Measurements from ENCODE around the gene ARL4C.

The ARL4C gene

DNA sequence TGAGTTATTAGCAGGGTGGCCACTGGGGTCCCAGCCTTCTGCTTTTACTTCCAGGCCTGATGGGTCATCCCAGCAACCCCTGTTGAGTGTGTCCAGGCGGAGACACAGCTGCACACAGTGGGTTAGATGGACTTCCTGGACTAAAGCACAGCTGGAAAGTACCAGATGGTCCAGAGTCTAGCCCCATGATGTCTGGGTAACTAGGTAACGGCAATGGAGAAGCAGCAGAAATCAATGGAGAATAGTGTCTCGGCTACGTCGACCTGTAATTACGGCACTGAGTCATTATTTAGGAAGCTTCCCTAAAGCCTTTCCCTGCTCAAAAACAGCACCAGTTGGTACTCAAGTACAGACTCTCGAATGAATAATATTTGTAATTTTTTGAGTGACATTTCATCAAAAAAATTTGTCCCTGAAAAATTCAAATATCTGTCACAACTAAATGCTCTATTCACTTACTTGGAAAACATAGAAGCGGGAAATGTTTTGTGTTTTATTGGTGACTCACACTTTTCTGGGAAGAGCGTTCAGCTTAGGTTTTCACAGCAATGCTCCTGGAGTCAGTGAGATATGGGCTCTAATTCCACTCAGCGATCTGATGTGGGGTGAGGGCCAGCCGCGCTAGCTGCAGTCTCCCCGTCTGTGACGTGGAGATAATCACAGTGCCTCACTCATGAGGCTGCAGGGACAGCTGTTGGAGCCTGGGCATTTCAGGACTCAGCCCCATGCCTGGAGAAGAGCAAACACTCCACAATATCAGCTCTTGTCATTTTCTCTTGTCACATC, 16.2 kb upstream of the ARL4C start:
- Histone ChIP-seq H3K27ac (ENCODE audit: low read length) (no peak overlapping the region), H3K4me3 (ENCODE audit: low read length) (no peak overlapping the region), H3K4me1 (ENCODE audit: low read length) (peaks cover 11% of the 10 kb centered on the region), H3K27me3 (ENCODE audit: low read depth, low read length) (peaks cover 5% of the 10 kb centered on the region; the same call in 1 of the 2 replicates), H4K20me1 (ENCODE audit: insufficient read depth, low read length) (no peaks in the 10 kb centered on the region), H3K9ac (ENCODE audit: low read length) (no peak overlapping the region), H3K4me2 (ENCODE audit: low read length) (no peak overlapping the region), H3K36me3 (replicated peaks; ENCODE audit: low read depth, low read length) (no peaks in the 10 kb centered on the region), H3K9me3 (ENCODE audit: insufficient read depth, low read length) (no peaks in the 10 kb centered on the region), H2AFZ (ENCODE audit: low read depth, low read length) (no peak overlapping the region), H3K79me2 (ENCODE audit: low read length) (no peaks in the 10 kb centered on the region)
- TF ChIP-seq, protein P1, sequence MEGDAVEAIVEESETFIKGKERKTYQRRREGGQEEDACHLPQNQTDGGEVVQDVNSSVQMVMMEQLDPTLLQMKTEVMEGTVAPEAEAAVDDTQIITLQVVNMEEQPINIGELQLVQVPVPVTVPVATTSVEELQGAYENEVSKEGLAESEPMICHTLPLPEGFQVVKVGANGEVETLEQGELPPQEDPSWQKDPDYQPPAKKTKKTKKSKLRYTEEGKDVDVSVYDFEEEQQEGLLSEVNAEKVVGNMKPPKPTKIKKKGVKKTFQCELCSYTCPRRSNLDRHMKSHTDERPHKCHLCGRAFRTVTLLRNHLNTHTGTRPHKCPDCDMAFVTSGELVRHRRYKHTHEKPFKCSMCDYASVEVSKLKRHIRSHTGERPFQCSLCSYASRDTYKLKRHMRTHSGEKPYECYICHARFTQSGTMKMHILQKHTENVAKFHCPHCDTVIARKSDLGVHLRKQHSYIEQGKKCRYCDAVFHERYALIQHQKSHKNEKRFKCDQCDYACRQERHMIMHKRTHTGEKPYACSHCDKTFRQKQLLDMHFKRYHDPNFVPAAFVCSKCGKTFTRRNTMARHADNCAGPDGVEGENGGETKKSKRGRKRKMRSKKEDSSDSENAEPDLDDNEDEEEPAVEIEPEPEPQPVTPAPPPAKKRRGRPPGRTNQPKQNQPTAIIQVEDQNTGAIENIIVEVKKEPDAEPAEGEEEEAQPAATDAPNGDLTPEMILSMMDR (IDR thresholded peaks at IDR 0.05; ENCODE audit: low read depth, low read length) = no peak
- no peak for TF ChIP-seq EZH2phosphoT487 (IDR thresholded peaks at IDR 0.05; ENCODE audit: low read depth)

DNA sequence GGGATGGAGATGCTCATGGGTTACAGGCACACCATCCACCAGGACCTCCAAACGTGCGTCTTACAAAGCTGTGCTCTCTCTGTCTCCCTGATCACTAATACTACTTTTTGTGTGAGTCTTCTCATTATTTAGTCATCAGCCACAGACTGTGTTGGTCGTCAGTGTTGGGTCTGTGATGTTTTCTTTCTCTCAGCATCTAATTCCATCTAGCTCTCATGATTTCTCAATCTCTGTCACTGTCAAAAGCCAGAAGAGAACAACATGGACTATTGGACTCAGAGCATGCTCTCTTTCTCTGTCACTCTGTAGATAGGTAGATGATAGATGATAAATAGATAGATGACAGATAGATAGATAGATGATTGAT, 6.0 kb upstream of the ARL4C start:
- Histone ChIP-seq H3K9ac (ENCODE audit: low read length) (no peak overlapping the region), H3K27me3 (ENCODE audit: low read depth, low read length) (peaks cover 28% of the 10 kb centered on the region), H3K27ac (ENCODE audit: low read length) (no peak overlapping the region), H3K9me3 (ENCODE audit: insufficient read depth, low read length) (no peaks in the 10 kb centered on the region), H3K4me2 (ENCODE audit: low read length) (no peak overlapping the region), H2AFZ (ENCODE audit: low read depth, low read length) (no peak overlapping the region), H3K79me2 (ENCODE audit: low read length) (no peaks in the 10 kb centered on the region), H3K36me3 (replicated peaks; ENCODE audit: low read depth, low read length) (no peaks in the 10 kb centered on the region), H4K20me1 (ENCODE audit: insufficient read depth, low read length) (no peaks in the 10 kb centered on the region), H3K4me3 (ENCODE audit: low read length) (no peak overlapping the region), H3K4me1 (ENCODE audit: low read length) (peaks cover 3% of the 10 kb centered on the region; the same call in 1 of the 2 replicates)
- TF ChIP-seq, protein P1 (IDR thresholded peaks at IDR 0.05; ENCODE audit: low read depth, low read length) = no peak
- TF ChIP-seq EZH2phosphoT487 (IDR thresholded peaks at IDR 0.05; ENCODE audit: low read depth) = no peak

DNA sequence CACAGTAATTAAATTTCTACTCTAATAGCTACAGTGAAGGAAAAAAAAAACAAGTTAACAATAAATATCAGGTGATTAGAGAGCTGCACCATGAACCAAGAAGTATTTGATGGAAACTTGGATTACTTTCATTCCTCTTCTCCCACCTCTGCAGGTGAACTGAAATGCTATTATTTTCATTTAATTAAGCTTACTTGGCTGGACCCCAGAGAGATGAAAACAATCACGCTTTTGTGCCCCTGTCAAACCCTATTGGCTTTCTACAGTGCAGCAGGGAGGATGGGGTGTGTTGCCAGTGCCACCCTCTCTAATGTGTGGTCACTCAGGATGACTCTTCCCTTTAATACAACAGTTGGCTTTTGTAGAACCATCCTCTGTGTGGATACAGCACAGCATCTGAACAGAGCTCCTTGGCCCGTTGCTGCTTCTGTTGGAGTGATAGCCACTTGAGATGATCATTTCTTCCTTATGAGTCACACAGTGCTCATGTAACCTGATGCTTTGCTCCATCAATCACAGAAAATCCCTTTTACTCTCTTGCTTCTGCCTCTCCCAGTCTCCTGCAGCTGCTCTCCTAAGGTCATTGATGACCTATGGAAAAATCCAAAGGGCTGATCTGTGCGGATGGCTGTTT, 5.5 kb upstream of the ARL4C start:
- Histone ChIP-seq H3K4me2 (ENCODE audit: low read length) (no peak overlapping the region), H2AFZ (ENCODE audit: low read depth, low read length) (no peak overlapping the region)

More for the DNA sequence above, 5.5 kb upstream of the ARL4C start:
- no peak overlapping the region for H3K27ac ChIP-seq (ENCODE audit: low read length)
- no peak overlapping the region for H3K9ac ChIP-seq (ENCODE audit: low read length)
- no peaks in the 10 kb centered on the region for H3K9me3 ChIP-seq (ENCODE audit: insufficient read depth, low read length)
- peaks cover 28% of the 10 kb centered on the region for H3K27me3 ChIP-seq (ENCODE audit: low read depth, low read length)
- H3K79me2 ChIP-seq (ENCODE audit: low read length) = no peaks in the 10 kb centered on the region
- TF ChIP-seq EZH2phosphoT487 (IDR thresholded peaks at IDR 0.05; ENCODE audit: low read depth) = no peak
- TF ChIP-seq, protein P1 (IDR thresholded peaks at IDR 0.05; ENCODE audit: low read depth, low read length) = no peak
- no peaks in the 10 kb centered on the region for H3K36me3 ChIP-seq (replicated peaks; ENCODE audit: low read depth, low read length)
- H3K4me1 ChIP-seq (ENCODE audit: low read length) = peaks cover 3% of the 10 kb centered on the region; the same call in 1 of the 2 replicates
- no peaks in the 10 kb centered on the region for H4K20me1 ChIP-seq (ENCODE audit: insufficient read depth, low read length)
- no peak overlapping the region for H3K4me3 ChIP-seq (ENCODE audit: low read length)
